Measurements from ENCODE around the gene NAALADL2.
A peak's percentile ranks its signal among the peaks of the same experiment; 100 is the strongest.

Gene NAALADL2

DNA sequence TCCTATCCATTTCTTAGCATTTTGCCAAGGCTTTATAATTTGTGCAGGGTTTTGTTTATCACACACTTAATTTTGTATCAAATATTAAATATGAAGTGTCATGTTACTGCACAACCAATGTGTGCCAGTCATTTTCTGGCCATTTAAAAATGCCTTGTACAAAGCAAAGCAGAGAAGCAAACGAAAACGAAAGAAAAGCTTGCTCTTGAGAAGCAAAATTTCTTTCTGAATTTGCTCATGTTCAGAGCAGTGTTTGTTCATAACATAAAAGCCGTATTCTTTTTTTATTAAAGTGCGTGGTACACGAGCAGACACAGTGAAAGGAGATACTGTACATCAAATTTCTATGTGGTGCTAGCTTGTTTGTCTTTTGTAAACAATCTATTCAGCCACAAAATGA lies 792.6 kb downstream of the NAALADL2 start:
- no peak overlapping the region for H3K4me3 ChIP-seq (replicated peaks; ENCODE audit: low read depth, low read length)
- DNase-seq (ENCODE audit: low read depth), result no peak
- TF ChIP-seq, protein P1, sequence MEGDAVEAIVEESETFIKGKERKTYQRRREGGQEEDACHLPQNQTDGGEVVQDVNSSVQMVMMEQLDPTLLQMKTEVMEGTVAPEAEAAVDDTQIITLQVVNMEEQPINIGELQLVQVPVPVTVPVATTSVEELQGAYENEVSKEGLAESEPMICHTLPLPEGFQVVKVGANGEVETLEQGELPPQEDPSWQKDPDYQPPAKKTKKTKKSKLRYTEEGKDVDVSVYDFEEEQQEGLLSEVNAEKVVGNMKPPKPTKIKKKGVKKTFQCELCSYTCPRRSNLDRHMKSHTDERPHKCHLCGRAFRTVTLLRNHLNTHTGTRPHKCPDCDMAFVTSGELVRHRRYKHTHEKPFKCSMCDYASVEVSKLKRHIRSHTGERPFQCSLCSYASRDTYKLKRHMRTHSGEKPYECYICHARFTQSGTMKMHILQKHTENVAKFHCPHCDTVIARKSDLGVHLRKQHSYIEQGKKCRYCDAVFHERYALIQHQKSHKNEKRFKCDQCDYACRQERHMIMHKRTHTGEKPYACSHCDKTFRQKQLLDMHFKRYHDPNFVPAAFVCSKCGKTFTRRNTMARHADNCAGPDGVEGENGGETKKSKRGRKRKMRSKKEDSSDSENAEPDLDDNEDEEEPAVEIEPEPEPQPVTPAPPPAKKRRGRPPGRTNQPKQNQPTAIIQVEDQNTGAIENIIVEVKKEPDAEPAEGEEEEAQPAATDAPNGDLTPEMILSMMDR (IDR thresholded peaks at IDR 0.05; ENCODE audit: low read length, missing control alignments), result no peak

GRCh38 chr3:175655351-175655750 lies 796.2 kb downstream of the NAALADL2 start:
- H3K4me3 ChIP-seq (replicated peaks; ENCODE audit: low read depth, low read length), result no peak overlapping the region
- TF ChIP-seq, protein P1 (IDR thresholded peaks at IDR 0.05; ENCODE audit: low read length, missing control alignments), result no peak
- peak; percentile 58 for DNase-seq (ENCODE audit: low read depth)

DNA sequence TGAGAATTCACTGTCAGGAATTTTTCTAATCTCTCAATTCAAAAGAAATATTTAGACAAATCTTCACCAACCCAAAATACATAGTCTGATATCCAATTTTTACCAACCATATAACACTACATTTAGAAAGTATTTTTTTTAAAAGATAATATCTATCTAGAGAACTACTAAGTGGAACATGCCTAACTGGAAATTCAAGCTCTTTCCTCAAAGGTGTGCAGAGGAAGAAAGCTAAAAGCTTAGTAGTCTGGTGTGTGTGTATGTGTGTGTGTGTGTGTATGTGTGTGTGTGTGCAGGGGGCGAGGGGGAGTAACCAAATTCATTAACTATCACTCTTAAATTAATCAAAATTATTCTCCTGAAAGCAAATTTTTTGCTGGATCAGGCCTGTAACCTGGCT lies 797.3 kb downstream of the NAALADL2 start:
- DNase-seq (ENCODE audit: low read depth), result no peak
- no peak overlapping the region for H3K4me3 ChIP-seq (replicated peaks; ENCODE audit: low read depth, low read length)
- TF ChIP-seq, protein P1 (IDR thresholded peaks at IDR 0.05; ENCODE audit: low read length, missing control alignments), result no peak

DNA sequence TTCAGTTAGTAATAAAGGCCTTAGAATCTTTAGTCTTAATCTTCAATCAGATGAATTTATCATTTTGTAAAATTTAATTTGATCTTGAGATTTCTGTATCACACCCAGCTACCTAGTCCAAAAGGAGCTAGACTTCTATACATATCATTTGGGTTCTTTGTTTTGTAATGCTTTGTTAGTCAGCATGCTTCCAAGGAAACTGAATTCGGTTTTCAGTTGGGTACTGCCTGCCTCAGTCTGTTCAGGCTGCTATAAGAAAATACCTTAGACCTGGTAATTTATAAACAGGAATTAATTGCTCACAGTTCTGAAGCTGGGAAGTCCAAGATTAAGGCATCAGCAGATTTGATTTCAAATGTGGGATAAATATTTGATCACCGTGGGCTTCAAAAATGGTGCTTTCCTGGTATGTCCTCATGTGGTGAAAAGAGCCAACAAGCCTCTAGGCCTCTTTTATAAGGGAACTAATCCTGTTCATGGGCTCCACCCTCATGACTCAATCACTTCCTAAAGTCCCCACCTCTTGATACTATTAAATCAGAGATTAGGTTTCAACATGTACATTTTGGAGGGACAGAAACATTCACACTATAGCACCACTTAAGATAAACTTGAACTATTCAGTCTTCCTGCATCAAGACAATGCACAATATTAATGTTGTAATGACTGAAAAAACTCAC lies 800.7 kb downstream of the NAALADL2 start:
- DNase-seq (ENCODE audit: low read depth), result no peak
- TF ChIP-seq, protein P1 (IDR thresholded peaks at IDR 0.05; ENCODE audit: low read length, missing control alignments), result no peak
- no peak overlapping the region for H3K4me3 ChIP-seq (replicated peaks; ENCODE audit: low read depth, low read length)

DNA sequence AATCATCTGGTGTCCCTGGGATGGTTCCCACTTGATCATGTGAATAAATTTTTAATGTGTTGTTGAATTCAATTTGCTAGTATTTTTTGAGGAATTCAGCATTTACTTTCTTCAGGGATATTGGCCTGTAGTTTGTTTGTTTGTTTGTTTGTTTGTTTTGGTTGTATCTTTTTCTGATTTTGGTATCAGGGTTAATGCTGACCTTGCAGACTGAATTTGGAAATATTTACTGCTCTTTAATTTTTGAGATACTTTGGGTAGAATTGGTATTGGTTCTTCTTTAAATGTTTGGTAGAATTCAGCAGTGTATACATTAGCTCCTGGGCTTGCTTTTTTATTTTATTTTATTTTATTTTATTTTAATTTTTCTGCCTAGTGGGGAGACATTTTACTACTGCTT lies 803.7 kb downstream of the NAALADL2 start:
- TF ChIP-seq, protein P1 (IDR thresholded peaks at IDR 0.05; ENCODE audit: low read length, missing control alignments), result no peak
- DNase-seq (ENCODE audit: low read depth), result no peak
- H3K4me3 ChIP-seq (replicated peaks; ENCODE audit: low read depth, low read length), result no peak overlapping the region

GRCh38 chr3:175664911-175665310 lies 805.8 kb downstream of the NAALADL2 start:
- no peak for DNase-seq (ENCODE audit: low read depth)
- no peak overlapping the region for H3K4me3 ChIP-seq (replicated peaks; ENCODE audit: low read depth, low read length)
- TF ChIP-seq, protein P1 (IDR thresholded peaks at IDR 0.05; ENCODE audit: low read length, missing control alignments), result no peak

DNA sequence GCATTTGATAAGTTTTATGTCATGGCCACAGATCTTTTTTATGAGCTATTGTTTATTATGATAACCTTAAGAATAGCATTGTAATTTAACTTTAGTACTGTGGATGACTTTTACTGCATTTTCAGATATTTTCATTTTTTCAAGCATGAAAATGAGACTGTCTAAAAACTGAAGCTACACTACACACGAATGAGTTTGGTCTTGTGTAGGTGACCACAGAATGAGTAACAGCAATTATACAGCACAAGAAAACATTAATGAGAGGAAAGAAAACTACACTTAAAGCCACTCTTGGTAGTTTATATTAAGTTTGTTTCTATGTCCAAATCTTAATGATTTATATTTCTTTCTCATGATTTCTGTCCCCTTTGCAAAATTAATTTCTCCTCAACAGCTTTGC lies 809.2 kb downstream of the NAALADL2 start:
- H3K4me3 ChIP-seq (replicated peaks; ENCODE audit: low read depth, low read length), result no peak overlapping the region
- DNase-seq (ENCODE audit: low read depth), result no peak
- TF ChIP-seq, protein P1 (IDR thresholded peaks at IDR 0.05; ENCODE audit: low read length, missing control alignments), result no peak
